ENCODE results near the gene CPSF7.
"Not testable (repeated sequence)": the region's sequence is repeated elsewhere in the genome, so short reads cannot be mapped to it uniquely, and the experiment has no call there.

The CPSF7 gene

DNA sequence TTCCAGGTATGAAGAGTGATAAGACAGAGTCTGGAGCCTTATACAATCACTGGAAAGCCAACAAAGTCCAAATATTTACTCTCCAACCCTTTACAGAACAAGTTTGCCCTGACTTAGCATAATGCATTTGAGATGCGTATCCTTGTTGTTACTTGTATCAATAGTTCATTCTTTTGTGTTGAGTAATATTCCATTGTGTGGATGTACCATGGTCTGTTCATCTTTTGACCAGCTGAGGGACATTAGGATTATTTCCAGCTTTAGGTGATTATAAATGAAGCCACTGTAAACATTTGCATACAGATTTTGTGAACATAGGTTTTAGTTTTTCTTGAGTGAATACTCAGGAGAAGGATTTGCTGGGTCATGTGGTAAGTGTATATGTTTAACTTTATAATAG lies 9.8 kb upstream of the CPSF7 start:
- DNase-seq (ENCODE audit: low spot score) = no peak

GRCh38 chr11:61437496-61437895 lies 7.7 kb upstream of the CPSF7 start:
- DNase-seq (ENCODE audit: low spot score) = no peak

DNA sequence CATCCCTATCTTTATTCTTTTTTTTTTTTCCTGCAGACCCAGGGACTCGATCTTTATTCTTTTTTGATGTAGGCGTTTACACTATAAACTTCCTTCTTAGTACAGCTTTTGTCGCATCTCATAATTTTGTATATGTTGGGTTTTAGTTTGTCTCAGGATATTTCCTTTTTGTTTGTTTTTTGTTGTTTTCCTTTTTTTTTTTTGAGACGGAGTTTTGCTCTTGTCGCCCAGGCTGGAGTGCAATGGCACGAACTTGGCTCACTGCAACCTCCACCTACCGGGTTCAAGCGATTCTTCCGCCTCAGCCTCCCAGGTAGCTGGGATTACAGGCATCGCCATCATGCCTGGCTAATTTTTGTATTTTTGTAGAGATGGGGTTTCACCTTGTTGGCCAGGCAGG lies 1.1 kb upstream of the CPSF7 start:
- not testable (repeated sequence) for DNase-seq (ENCODE audit: low spot score)

DNA sequence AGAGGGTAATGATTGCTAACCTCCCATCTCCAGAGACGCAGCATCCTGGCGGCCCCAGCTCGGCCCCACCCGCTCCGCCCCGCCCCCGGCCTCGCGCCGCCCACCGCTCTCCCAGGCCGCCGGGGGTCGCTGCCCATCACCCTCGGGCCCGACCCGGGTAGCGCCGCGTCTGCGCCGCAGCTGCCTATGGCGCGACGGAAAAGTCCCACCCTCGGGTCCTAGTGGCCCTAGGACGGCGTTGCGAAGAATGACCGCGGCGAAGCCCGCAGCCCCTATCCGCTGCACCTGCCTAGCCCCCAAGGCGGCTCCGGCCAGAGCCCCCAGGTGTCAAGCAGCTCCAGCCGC lies 457 bp downstream of the CPSF7 start:
- peak; percentile 44 for DNase-seq (ENCODE audit: low spot score)

GRCh38 chr11:61425367-61426131 lies 4.2 kb downstream of the CPSF7 start:
- no peak for DNase-seq (ENCODE audit: low spot score)

DNA sequence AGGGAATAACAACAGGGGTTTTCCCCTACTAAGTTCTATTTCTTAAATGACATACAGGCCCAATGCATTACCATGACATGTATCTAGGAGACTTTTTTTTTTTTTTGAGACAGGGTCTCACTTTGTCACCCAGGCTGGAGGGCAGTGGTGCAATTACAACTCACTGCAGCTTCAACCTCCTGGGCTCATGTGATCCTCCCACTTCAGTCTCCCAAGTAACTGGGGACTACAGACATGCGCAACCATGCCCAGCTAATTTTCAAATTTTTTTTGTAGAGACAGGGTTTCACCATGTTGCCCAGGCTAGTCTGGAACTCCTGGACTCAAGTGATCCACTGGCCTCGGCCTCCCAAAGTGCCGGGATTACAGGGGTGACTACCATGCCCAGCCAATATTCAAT lies 7.5 kb downstream of the CPSF7 start:
- no peak for DNase-seq (ENCODE audit: low spot score)

- no peak for DNase-seq (ENCODE audit: low spot score)
Observed at GRCh38 chr11:61418136-61418535, 11.6 kb downstream of the CPSF7 start.

DNA sequence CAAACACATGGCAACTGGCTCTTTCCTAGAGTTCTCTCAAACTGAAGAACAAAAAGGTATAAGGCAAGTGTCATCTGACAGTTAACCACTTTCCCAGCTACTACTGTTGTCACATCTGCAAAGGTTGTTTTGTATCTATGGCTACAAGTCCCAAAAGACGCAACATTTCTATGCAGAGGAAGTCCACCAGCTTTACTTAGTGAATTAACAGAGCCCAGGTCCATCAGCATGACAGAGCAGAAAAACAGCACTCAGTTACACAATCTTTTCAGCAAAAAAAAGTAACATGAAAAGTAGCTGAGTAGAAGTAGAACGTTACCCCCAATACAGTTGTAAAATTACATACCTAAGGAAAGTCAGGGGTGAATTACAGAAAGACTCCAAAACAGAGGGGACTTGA lies 12.1 kb downstream of the CPSF7 start:
- no peak for DNase-seq (ENCODE audit: low spot score)

- DNase-seq (ENCODE audit: low spot score) = no peak
Observed at GRCh38 chr11:61416941-61417340, 12.8 kb downstream of the CPSF7 start.

- DNase-seq (ENCODE audit: low spot score) = no peak
Observed at GRCh38 chr11:61415381-61415780, 14.4 kb downstream of the CPSF7 start.

GRCh38 chr11:61414547-61414946 lies 15.2 kb downstream of the CPSF7 start:
- DNase-seq (ENCODE audit: low spot score) = no peak

- DNase-seq (ENCODE audit: low spot score) = no peak
Observed at GRCh38 chr11:61413496-61413895, 16.3 kb downstream of the CPSF7 start.

DNA sequence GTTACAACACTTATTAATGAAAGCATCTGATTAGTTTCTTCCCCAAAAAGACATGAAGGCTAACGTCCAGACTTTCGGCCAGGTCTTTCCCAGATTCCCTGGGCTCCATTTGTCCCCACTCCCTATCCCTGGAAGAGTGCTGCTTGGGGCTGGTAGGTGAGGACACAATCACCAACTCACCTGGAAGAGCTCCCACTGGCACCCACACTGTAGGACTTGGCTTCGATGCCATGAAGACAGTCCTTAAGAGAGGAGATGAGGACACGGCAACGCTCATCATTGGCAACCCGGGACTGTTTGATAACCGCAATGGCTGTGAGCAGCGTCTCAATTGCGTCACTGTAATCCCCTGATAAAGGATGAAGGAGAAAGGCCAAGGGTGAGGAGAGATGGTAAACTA lies 18.2 kb downstream of the CPSF7 start:
- DNase-seq (ENCODE audit: low spot score) = no peak

DNA sequence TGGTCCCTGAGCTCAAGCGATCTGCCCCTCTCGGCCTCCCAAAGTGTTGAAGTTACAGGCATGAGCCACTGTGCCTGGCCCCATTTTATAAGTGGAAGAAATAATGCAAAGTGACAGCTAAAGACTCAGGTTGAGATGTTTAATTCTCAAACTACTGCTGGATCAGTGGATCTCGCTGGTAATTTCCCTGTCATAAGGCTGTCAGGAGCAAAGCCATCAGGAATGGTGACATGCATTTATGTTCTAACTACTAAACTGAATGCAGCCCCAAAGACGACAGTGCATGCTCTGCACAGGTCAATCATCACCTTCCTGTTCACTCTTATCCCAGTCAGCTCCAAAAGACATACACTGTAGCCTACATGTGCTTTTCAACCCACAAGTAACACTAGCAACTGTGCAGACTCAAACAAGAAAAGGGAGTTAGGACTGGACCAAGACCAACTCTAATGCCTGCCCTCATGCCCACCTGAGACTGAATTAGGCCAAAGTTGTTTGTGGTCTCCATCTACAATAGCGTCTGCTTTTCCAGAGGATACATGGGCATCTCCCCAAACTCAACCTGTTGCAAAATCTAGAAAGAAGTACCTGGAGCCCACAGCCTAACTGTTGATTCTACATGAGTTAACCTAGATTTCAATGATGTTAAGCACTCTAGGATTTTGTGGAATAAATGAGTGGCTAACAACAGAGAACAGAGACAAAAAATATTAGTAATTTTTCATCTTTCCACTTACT lies 22.6 kb downstream of the CPSF7 start:
- no peak for DNase-seq (ENCODE audit: low spot score)

- DNase-seq (ENCODE audit: low spot score) = no peak
Observed at GRCh38 chr11:61406067-61406466, 23.7 kb downstream of the CPSF7 start.

- no peak for DNase-seq (ENCODE audit: low spot score)
Observed at GRCh38 chr11:61404641-61405040, 25.1 kb downstream of the CPSF7 start.

DNA sequence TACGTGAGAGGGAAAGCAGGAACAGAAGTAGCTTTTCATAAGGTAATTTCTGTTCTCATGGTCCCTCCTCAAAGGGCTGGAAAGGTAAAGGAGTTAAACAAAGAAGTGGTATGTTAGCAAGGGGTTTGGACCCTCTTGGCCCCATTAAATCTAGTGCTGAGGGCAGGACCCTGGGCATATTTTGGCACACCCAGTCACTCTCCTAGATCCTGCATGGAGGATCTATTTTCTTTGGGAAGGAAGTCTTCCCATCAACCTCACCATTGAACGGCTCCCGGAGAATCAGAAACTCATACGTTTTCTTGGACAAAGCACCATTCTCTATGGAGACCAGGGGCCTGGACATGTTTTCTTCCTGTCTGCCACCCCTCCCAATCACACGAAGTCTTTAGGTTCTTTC lies 25.7 kb downstream of the CPSF7 start:
- DNase-seq (ENCODE audit: low spot score) = no peak

DNA sequence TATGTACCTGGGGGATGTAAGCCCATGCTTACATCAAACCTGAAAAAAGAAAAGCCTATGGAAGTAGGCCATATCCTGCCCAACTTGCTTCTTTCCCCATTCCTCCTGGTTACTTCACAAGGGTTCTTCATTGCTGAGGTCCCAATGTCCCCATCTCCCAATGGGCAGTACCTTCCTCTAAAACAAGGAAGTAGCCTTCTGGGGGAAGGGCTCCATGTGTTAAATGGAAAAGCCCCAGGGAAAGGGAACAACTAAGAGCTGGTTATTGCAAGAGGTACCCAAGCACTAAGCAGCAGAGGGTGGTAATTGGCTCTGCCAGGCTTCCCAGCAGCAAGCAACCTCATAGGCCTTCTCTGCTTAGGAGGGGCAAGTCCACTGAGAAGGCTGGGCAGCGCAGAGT lies 26.1 kb downstream of the CPSF7 start:
- DNase-seq (ENCODE audit: low spot score) = no peak

GRCh38 chr11:61401573-61401972 lies 28.2 kb downstream of the CPSF7 start:
- no peak for DNase-seq (ENCODE audit: low spot score)

DNA sequence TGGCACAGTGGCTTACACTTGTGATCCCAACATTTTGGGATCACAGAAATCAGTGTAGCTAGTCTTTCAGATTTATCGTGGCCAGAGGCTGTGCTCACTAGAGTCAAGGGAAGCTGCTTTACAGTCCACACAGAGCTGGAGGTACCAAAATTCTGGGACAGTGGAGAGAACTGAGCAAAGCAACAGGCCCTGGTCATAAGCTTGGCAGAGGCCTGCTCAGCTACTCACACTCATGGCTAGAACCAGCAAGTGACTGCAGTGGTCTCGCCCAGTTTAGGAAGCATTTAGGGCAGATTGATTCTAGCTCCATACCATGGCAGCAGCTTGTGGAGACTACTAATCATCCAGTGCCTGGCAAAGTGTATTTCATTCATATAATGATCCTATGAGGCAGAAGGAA lies 28.6 kb downstream of the CPSF7 start:
- DNase-seq (ENCODE audit: low spot score) = no peak

GRCh38 chr11:61392981-61393595 lies 36.7 kb downstream of the CPSF7 start:
- no peak for DNase-seq (ENCODE audit: low spot score)

- DNase-seq (ENCODE audit: low spot score) = no peak
Observed at GRCh38 chr11:61390161-61390560, 39.6 kb downstream of the CPSF7 start.
